Dermis blood vessel endothelial cell (primary cell): ENCODE measurements around the gene PPIP5K1. TPM values are rescaled to one million over a fixed set of nuclear protein-coding genes. Genes with fewer than 3 reads are reported as not detected.
A peak's percentile ranks its signal among the peaks of the same experiment; 100 is the strongest.

Experiments
- DNase-seq: peaks from one replicate; pipeline ENCODE4 v3.0.0; 2010
- total RNA-seq: library from RNA; depleted of rRNA; stranded (reverse); fragments of >200 nt; gene quantifications from 2 replicates; pipeline ENCODE4 v1.2.3, GENCODE V29; 2014

The PPIP5K1 gene
- total RNA-seq, 1 donor from 2014 or later = 8.8 TPM

- no peak for DNase-seq
Measured at GRCh38 chr15:43516801-43517353, 73.1 kb downstream of the PPIP5K1 start.

DNA sequence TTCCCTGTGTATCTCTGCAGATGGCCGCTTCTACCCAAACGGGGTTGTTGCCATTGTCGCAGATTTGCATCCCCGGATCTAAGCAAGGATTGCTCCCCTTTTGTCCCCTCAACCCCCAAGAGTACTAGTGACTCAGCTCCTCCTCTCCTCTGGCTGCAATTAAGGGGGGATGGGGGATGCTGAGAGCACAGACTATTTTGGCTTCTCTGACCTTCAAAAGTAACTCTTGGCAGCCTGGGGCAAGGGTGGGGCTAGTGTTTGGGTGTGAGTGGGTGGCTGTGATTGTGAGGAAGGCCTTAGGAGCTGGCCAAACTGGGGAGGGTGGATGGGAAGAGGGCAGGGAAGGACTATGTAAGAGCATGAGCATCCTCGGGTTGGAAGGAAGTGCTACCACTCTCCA lies 73.8 kb downstream of the PPIP5K1 start:
- no peak for DNase-seq

DNA sequence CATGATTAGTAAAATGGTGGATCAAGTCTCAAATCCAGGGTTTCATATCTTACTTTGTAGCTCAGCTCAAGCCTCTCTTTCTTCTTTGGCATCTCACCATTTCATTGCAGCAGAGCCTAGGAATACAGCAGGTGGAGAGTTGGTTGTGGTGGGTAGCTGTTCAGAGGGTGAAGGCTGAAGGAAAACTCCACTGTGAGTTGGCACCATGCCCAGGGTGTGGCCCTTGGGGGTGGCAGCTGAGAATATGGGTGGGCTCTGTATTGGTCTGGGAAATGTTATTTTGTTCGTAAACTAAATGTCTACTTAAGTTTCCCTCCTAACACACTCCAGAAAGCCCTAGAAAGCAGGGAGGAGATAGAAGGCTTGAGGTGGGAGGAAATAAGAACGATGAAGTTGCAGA lies 74.3 kb downstream of the PPIP5K1 start:
- DNase-seq = no peak

DNA sequence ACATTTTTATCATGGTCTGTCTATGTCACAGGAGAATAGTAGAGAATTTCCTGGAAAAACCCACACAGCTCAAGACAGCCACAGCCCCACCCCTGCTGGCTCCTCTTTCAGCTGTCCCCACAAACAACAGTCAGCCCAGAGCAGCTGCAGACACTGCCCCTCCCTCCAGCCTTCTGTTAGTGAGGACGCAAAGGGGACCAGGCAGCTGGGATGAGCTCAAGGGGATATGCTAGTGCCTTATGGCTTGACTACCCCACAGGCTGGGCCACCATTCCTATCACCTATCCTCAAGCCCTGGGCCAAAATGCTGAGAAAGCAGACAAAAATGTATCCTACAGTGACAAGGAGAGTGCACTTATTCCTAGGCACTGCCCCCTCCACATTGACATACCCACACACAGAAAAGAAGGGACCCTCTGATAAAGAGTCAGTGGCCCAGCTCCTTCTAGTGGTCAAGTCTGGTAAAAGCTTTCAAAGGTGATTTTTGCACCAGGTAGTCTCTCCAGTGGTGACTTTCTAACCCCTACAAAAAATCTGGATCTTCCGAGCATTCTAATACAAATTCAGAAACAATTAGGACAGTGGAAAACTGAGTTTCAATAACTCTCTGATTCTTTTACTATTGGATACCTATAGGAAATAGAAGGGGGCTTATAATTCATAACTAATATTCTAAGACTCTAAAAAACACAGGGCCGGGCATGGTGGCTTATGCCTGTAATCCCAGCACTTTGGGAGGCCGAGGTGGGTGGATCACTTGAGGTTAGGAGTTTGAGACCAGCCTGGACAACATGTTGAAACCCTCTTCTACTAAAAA lies 75.6 kb downstream of the PPIP5K1 start:
- peak; percentile 46 for DNase-seq

DNA sequence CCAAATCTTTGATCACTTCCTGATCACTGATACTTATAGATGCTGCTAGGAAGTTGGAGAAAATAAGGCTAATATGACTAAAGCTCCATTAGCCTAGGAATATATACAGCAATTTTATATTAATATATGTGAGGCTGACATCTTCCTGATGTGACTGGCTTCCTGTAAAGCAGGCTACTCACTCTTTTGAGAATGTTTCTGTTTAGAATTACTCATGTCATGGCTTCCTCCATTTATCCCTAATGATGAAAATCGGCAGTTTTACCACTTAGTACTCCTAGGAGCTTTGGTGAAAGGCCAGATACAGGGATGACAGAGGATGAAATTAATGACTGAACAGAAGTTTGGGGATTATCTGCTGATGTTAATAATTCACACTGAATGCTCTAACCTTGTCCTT lies 76.5 kb downstream of the PPIP5K1 start:
- DNase-seq = peak; percentile 31

DNA sequence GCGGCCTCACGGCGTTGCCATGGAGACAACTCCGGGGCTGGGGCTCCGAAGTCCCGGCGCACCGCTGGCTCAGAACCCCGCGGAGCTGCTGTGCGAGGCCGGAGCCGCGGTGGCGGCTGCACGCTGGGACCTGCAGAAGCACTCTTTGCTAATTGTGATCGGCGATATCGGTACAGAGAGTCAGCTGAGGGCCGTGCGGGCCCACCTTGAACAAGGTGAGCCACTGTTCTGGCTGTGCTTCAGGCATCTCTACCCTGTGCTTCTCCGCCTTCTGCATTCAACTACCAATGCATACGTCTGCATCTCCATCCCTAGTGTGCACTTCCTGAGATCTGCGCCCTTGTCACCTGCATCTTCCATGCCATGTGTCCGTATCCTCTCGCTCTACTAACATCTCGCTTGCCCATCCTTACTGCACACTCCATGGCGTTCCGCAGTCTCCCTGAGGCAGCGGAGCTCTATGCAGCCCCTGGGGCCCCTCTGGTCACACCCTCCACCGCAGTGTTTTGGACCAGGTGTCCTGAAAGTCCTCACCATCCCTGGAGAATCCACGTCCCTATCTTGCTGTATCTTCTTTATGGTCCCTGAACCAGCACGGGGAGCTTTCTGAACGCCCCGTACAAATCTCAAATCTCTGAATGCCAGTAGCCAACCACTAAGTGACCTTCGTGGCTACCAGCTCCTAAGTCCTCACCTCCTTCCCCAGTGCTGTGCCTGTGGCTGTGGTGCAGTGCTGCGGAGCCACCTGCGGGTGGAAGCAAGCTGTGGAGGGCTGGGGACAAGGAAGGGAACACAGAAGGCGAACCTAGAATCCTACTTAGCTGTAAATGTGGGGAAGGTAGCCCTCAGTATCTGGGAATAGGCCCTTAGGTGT lies 78.8 kb downstream of the PPIP5K1 start:
- peak; percentile 45 for DNase-seq

DNA sequence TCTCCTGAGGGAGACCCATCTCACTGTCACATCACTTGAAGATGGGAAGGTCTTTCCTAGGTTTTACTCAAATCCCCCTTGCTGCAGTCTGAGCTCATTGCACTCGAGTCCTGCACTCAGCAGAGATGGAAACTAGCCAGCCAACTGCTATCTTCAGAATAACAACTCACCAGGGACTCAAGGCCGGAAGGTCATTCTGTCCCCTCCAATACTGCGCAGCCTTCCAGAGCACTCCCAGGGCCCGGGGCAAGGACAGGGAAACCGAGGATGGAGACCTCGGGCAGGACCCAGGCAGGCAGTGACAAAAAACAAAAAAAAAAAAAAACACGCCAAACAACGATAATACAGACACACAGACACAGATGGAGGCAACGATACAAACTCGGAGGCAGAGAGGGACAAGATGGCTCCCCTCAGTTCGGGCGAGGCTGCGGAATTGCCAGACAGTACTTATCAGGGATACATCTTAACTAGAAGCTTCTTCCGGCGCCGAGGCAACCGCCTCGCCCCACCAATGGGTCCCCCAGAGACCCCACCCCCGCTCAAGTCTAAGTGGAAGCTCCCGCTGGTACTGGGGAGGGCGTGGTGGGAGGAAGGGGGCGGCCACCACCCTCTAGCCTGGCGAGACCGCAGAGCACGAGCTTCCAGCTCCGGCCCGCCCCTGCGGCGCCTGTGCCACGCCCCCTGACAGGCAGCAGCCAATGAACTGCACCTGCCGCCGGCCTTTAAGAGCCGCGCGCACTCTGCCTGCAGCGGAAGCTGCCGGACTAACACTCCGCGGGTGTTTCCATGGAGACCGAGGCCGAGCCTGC lies 79.6 kb downstream of the PPIP5K1 start:
- DNase-seq = peak; percentile 99

DNA sequence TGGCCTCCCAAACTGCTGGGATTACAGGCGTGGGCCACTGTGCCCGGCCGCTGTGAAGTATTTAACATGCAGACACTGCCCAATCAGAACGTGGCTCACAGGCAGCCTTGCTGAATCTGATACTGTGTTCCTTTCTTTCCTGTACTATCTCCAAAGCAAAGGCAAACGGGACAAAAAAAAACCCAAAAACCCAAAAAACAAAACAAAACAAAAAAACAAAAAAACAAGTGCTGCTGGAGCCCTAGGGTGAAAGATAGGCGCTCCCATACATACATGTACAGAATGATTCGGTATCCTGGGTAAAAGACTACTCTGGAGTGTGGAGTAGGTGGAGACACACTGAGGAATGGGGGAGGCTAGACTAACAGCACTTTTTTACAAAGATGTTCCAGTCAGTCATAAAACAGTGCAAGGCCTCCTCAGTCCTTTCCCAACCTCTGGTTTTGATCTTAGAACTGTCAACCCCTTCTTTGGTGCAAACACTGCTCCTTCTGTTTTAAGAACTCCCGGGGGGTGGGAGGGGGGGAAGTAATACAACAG lies 80.3 kb downstream of the PPIP5K1 start:
- DNase-seq = no peak

GRCh38 chr15:43508991-43509659 lies 80.9 kb downstream of the PPIP5K1 start:
- DNase-seq = no peak

- DNase-seq = no peak
Measured at GRCh38 chr15:43508421-43508820, 81.6 kb downstream of the PPIP5K1 start.

GRCh38 chr15:43505738-43506137 lies 84.3 kb downstream of the PPIP5K1 start:
- DNase-seq = no peak

GRCh38 chr15:43499635-43500034 lies 90.4 kb downstream of the PPIP5K1 start:
- DNase-seq = no peak

- DNase-seq = no peak
Measured at GRCh38 chr15:43498990-43499389, 91.0 kb downstream of the PPIP5K1 start.

- DNase-seq = no peak
Measured at GRCh38 chr15:43493703-43494472, 96.1 kb downstream of the PPIP5K1 start.

DNA sequence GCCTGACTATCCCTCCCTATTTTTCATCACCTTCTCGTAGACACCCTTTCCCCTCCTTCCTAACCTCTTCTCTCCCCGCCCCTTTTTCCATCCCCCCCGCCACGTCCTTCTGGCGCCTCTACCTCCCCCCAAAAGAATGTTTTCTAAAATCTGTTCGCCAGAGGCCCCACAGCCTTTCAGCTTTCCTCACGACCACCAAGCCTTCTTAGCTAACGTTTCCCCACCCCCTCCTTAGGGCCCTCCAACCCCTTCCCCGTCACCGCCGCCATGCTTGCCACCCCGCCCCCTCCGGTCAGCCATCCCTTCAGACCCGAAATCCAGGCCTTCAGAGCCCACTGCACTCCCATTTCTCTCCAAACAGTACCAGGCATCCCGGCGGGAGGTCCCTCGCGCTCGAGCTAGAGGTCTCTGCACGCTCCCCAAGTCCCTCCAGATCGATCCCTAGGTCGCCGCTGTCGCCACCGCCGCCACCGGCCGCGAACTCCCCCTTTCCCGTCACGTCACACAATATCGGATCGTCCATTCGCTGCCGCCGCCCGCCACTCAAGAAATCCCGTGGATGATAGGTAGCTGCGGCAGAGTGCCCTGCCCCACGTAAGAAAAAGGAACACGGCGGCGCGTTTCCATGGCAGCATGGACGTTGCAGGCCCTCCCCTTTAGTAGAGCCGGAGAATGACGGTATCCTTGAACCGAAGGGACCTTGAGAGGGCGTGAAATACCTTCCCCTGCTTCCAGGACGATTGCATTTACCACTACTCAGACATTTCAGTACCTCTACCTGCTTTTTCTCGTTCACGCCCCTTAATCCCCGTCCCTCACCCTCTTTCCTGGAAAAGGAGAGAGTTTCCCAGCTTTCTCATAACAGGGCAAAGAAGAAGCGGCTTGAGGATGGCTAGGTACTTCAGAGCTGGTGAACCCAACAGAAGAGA lies 97.1 kb downstream of the PPIP5K1 start, which contains the start of gene TP53BP1:
TP53BP1 (minus strand) TSS at position 484 of the 929 bp plus-strand sequence; CDS start at position 371, 113 bp downstream.
- peak; percentile 96 for DNase-seq

- DNase-seq = peak; percentile 15
Measured at GRCh38 chr15:43492266-43492665, 97.7 kb downstream of the PPIP5K1 start.

DNA sequence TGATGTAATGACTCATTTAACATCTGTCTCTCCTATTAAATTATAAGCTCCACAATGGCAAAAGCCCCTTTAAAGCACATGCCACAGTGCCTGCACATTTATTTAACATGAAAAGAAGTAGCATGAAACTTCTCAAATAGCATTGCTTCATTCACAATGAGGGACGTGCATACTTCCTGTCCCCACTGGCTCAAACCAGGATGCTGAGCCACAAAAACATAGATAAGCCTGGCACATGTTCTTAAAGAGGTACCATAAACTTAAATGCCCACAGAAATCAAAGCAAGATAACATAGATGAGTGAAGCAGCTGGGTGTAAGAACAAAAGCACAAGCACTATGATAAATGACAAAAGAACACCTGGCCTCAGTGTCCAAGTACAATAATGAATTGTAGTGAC lies 100.8 kb downstream of the PPIP5K1 start:
- DNase-seq = peak; percentile 4

GRCh38 chr15:43488790-43489189 lies 101.2 kb downstream of the PPIP5K1 start:
- DNase-seq = no peak

DNA sequence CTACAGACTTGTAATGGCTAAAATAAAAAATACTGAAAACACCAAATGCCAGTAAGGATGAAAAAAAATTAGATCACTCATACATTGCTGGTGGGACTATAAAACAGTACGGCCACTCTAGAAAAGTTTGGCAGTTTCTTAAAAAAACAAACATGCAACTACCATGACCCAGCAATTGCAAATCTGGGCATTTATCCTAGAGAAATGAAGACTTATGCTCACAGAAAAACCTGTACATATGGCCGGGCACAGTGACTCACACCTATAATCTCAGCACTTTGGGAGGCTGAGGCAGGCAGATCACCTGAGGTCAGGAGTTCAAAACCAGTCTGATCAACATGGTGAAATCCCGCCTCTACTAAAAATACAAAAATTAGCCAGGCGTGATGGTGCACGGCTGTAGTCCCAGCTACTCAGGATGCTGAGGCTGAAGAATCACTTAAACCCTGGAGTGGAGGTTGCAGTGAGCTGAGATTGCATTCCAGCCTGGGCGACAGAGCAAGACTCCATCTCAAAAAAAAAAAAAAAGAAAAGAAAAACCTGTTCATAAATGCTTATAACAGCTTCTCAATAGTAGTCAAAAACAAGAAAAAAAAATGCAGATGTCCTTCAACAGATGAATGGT lies 102.6 kb downstream of the PPIP5K1 start:
- no peak for DNase-seq
